Subcutaneous adipose tissue (tissue), 4 donors: ENCODE measurements around the gene HJV. TPM values are rescaled to one million over a fixed set of nuclear protein-coding genes. Genes with fewer than 3 reads are reported as not detected.

Experiments used
- total RNA-seq, 4 donors: library from RNA; depleted of rRNA; stranded (reverse); fragments of >200 nt; gene quantifications; one replicate each; pipeline ENCODE4 v1.1.0, GENCODE V29; 2016
- TF ChIP-seq, protein P1 (sequence below): fragments of 450-650 bp; IDR thresholded peaks from one replicate; pipeline ENCODE4 v1.5.1; 2016; ENCODE audit warnings: low read depth, mild to moderate bottlenecking, control low read depth, antibody characterized with exemption, moderate library complexity

Gene HJV
- total RNA-seq, 4 donors from 2014 or later: not detected

DNA sequence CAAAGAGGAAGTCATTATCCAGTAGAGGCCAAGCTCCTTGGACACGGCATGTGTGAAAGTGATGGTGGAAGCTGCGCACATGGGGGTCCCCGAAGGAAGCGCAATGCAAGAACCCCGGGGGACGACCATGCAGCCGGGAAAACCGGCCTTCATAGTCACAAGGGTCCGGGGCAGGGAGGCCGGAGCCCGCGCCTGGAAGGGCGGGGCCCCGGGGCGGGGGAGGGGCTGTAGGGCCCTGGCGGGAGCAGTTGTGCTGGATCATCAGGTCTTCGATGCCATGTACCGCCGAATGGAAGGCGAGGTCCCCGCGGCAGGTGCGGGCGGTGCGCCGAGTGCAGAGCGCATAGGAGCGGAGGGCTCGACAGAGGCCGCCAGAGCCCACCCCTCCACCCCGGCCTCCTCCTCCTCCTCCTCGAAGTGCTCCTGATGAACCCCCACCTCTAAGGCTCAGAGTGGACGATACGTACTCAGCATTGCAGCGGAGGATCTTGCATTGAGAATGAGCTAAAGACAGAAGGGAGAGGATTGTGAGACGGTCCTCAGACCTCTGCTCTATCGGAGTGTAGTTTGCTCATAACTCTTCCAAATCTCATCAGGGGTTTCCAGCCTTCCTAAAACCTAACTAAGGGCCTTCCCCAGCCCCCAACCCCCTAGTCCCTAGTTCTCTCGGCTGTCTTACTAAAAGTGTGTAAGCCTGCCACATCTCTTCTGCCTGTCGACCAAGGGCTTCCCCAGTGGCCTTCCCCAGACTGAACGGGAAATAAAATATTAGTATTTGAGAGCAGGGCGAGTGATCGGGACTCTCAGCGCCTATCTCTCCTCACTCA is 2.1 kb downstream of the HJV start:
- TF ChIP-seq, protein P1, sequence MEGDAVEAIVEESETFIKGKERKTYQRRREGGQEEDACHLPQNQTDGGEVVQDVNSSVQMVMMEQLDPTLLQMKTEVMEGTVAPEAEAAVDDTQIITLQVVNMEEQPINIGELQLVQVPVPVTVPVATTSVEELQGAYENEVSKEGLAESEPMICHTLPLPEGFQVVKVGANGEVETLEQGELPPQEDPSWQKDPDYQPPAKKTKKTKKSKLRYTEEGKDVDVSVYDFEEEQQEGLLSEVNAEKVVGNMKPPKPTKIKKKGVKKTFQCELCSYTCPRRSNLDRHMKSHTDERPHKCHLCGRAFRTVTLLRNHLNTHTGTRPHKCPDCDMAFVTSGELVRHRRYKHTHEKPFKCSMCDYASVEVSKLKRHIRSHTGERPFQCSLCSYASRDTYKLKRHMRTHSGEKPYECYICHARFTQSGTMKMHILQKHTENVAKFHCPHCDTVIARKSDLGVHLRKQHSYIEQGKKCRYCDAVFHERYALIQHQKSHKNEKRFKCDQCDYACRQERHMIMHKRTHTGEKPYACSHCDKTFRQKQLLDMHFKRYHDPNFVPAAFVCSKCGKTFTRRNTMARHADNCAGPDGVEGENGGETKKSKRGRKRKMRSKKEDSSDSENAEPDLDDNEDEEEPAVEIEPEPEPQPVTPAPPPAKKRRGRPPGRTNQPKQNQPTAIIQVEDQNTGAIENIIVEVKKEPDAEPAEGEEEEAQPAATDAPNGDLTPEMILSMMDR: no peak

DNA sequence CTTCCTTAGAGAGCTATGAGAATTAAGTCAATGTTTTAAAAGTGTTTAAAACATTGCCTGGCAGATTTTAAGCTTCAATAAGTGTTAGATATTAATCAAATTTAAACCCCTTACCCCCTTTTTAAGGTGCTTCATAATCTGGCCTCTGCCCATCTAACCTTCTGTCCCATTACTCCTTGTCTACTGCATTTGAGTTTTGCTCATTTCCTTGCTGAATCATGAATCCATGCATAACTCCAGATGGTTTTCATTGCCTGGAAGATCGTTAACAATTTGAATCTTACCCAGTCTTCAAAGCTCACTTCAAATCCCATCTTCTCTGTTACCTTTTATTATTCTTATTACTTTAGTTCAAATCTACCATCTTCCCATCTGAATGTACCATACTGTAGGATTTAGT is 4.6 kb downstream of the HJV start:
- TF ChIP-seq, protein P1: no peak

DNA sequence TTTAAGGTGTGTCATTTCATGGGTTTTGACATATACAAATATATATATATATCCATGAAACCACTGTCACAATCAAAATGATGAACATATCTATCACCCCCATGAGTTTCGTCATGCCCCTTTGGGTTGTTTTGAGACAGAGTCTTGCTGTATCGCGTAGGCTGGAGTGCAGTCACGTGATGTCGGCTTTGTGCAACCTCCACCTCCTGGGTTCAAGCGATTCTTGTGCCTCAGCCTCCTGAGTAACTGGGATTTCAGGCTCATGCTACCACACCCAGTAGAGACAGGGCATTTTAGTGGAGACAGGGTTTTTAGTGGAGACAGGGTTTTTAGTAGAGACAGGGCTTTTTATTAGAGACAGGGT is 8.0 kb downstream of the HJV start:
- TF ChIP-seq, protein P1: no peak

DNA sequence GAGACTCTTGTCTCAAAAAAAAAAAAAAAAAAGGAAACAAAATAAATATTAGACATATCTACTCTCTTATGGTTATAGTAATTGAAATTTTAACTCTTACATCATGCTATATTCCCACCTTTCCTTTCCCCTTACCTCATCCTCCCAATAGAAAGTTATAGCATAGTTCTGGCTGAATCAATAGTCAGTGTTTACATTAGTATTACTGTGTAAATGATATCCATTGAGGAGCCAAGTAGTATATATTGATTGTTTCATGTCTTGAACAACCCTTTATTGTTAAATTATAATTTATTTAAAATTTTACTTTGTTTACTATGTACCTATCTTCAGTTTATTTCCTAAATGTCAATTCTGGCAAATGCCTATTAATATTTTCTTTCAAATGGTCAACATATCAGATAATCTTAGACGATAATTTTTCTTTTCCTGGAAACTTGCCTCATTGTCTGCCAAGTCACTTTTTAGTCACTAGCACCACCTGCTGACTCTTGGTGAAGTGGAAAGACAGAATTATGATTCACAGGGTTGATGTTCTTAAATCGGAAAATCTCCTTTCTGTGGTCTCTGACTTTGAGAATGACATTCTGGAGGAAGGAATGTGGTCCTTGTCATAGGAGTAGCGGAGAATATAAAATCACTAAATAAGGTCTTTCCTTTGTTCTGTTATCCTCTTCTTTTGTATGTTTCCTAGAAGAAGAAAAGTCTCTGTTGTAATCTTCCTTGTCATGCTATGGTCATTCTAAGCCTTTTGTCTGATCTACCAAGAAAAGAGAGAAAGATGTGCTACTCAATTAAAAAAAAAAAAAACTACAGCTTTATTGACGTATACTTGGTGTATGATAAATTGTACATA is 8.6 kb downstream of the HJV start:
- TF ChIP-seq, protein P1: no peak

DNA sequence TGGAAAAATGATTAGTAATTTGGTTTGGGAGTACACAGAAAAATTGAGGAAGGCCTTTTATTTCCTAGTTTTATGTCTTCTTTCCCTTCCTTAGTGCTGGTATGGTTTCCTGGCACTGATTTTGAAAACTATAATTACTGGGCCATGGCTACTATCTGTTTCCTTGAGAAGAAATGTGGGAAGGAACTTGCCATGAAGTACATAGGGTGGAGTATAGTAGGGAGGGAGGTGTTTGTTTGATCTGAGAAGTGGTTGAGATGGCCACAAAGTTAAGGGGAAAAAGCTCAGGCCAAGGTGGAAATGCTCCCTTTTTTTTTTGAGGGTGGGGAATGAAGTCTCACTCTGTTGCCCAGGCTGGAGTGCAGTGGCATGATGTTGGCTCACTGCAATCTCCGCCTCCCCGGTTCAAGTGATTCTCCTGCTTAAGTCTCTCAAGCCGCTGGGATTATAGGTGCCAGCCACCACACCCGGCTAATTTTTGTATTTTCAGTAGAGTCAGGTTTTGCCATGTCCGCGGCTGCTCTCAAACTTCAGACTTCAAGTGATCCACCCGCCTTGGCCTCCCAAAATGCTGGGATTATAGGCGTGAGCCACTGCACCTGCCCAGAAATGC is 11.3 kb downstream of the HJV start:
- TF ChIP-seq, protein P1: no peak

DNA sequence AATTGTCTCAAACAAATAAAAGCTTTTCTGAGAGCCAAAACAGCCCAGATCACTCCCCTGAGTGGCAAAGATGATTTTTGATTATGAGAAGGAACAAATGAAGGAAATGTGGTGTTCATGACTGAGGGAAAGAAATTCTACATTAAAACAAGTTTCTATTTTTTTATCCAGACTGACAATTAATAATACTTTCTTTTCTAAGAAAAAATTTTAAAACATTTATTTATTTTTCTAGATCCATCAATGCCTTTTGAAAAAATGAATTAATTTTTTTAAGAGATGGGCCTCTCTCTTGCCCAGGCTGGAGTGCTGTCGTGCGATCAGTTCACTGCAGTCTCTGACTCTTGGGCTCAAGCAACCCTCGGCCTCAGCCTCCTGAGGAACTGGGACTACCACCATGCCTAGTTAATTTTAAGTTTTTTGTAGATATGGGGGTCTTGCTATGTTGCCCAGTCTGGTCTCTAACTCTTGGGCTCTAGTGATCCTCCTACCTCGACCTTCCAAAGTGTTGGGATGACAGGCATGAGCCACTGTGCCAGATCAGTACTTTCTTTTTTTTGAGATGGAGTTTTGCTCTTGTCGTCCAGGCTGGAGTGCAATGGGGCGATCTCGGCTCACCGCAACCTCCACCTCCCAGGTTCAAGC is 13.9 kb downstream of the HJV start:
- TF ChIP-seq, protein P1: no peak
